Thymus (tissue), 14 donors: ENCODE data around the gene ASIC3. TPM values are rescaled to one million over a fixed set of nuclear protein-coding genes. Genes with fewer than 3 reads are reported as not detected.

Experiments used
- DNase-seq, 9 donors: peaks; one replicate each; pipeline ENCODE4 v3.0.0-alpha.2; 2013; ENCODE audit warnings: low spot score in 9 of 9, low read depth in 6 of 9, missing footprints in 1 of 9
- H3K27ac ChIP-seq, 2 donors: one replicate each; pipeline ENCODE4 v1.5.1; 2013; ENCODE audit warnings: control low read depth in 1 of 2, low read depth in 1 of 2, low read length in 1 of 2, mild to moderate bottlenecking in 1 of 2, moderate library complexity in 1 of 2
- H3K27me3 ChIP-seq, 2 donors: one replicate each; pipeline ENCODE4 v1.5.1; 2013; ENCODE audit warnings: low read length in 1 of 2; ENCODE audit not compliant: control insufficient read depth in 2 of 2, insufficient read depth in 1 of 2
- H3K36me3 ChIP-seq, 2 donors: one replicate each; pipeline ENCODE4 v1.5.1; 2013; ENCODE audit warnings: low read length in 1 of 2, mild to moderate bottlenecking in 1 of 2, moderate library complexity in 1 of 2; ENCODE audit not compliant: control insufficient read depth in 2 of 2, insufficient read depth in 2 of 2
- H3K4me1 ChIP-seq, 2 donors: one replicate each; pipeline ENCODE4 v1.5.1; 2013; ENCODE audit warnings: low read length in 2 of 2; ENCODE audit not compliant: control insufficient read depth in 2 of 2, insufficient read depth in 2 of 2
- H3K4me3 ChIP-seq, 2 donors: one replicate each; pipeline ENCODE4 v1.5.1; 2013; ENCODE audit warnings: low read length in 2 of 2, control low read depth in 1 of 2, mild to moderate bottlenecking in 1 of 2
- H3K9me3 ChIP-seq, 2 donors: one replicate each; pipeline ENCODE4 v1.5.1; 2013; ENCODE audit warnings: low read length in 1 of 2, mild to moderate bottlenecking in 1 of 2; ENCODE audit not compliant: control insufficient read depth in 2 of 2, insufficient read depth in 1 of 2
- WGBS: extraction: QIAGEN DNeasy Blood & Tissue Kit; methylation state at CpG from one replicate; pipeline ENCODE4 v1.1.7; 2013; 5-methylcytosine and 5-hydroxymethylcytosine counted together
- long read RNA-seq, 10 donors: transcript quantifications; one replicate each; lab custom pipeline, GENCODE V29; 2026
- polyA plus RNA-seq: library from polyadenylated mRNA; stranded (reverse); fragments of 200-250 nt; gene quantifications from one replicate; pipeline ENCODE4 v1.2.3, GENCODE V29; 2013
- total RNA-seq: library from RNA; stranded (reverse); fragments of 120-200 nt; gene quantifications from one replicate; pipeline ENCODE4 v1.2.4, GENCODE V29; 2013
- donor health status: healthy.

ASIC3 gene
- total RNA-seq (0.14 TPM), polyA plus RNA-seq (10.6 TPM)
- long read RNA-seq, donor 1: 0 reads
- long read RNA-seq, donor 2: 0 reads
- long read RNA-seq, donor 3: 0 reads
- long read RNA-seq, donor 4: 0 reads
- long read RNA-seq, donor 5: 0 reads
- long read RNA-seq, donor 6: 0 reads
- long read RNA-seq, donor 7: 0 reads
- long read RNA-seq, donor 8: 0 reads
- long read RNA-seq, donor 9: 0 reads
- long read RNA-seq, donor 10: 0 reads

DNA sequence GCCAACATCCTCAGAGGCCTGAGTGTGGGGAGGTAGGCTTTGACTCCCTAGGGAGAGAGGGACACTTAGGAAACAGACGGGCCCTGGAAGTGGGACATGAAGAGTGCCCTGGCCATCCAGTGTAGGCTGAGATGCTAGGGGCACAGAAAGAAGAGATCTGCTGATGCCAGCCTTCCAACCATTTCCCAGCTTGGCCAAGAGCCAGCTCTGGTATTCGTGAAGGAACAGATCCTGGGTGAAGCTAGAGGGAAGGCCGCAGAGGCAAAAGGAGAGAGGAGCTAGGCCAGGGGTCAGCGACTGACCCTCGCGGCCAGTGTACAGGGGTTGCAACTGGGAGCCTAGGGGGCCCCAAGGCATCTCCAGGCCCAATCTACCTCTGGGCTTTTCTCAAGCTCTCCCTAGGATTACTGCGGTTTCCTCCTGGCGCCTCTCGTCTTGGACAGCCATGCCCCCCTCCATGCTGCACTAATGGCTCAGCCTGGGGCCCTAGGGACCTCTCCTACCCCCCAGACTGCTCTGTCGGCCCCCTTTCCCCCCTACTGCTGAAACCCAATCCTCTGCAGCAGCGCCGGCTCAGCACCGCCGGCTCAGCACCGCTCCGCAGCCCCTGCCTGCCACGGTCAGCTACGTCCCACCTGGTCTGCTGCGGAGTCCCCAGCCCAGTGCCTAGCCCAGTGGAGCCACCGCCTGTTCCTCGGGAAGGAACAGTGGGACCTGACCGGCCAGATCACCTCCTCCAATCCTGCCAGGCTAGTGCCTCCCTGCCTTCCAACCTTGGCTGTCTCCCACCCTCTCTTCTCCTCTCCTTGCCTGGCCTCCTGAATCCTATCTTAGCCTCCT is at the start of gene ASIC3:
ASIC3 (plus strand) TSS at position 556 of the 840 bp plus-strand sequence. CDS start 355 bp downstream, outside the sequence.
- H3K9me3 ChIP-seq: no peaks in the 10 kb centered on the region
- no peak within 1 kb of the TSS for H3K27ac ChIP-seq
- H3K36me3 ChIP-seq: peaks cover 4 to 30% of the 10 kb centered on the region in 2 donors
- WGBS: 92% methylated on average over 22 of the region's 22 CpGs
- peaks cover 4 to 9% of the 10 kb centered on the region in 2 donors for H3K4me1 ChIP-seq
- DNase-seq: no peak
- peaks cover 7 to 30% of the 10 kb centered on the region in 2 donors for H3K27me3 ChIP-seq
- no peak within 1 kb of the TSS for H3K4me3 ChIP-seq

DNA sequence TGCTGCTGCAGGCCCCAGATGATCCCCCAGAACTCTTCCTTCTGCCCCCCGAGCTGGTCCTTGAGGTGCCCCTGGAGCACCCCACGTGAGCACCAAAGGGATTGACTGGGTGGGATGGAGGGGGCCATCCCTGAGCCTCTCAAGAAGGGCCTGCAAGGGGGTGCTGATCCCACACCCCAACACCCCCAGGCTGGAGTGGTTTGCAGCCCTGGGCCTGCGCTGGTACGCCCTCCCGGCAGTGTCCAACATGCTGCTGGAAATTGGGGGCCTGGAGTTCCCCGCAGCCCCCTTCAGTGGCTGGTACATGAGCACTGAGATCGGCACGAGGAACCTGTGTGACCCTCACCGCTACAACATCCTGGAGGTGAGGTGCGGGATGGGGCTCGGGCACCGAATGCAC is 49.3 kb upstream of the ASIC3 start:
- WGBS: 98% methylated on average over 12 of the region's 12 CpGs
- Histone ChIP-seq H3K9me3 (no peaks in the 10 kb centered on the region), H3K4me1 (peaks cover 8 to 28% of the 10 kb centered on the region in 2 donors), H3K4me3 (no peak overlapping the region), H3K36me3 (no peaks in the 10 kb centered on the region), H3K27ac (no peak overlapping the region), H3K27me3 (peaks cover 0 to 36% of the 10 kb centered on the region in 2 donors)
- no peak for DNase-seq

DNA sequence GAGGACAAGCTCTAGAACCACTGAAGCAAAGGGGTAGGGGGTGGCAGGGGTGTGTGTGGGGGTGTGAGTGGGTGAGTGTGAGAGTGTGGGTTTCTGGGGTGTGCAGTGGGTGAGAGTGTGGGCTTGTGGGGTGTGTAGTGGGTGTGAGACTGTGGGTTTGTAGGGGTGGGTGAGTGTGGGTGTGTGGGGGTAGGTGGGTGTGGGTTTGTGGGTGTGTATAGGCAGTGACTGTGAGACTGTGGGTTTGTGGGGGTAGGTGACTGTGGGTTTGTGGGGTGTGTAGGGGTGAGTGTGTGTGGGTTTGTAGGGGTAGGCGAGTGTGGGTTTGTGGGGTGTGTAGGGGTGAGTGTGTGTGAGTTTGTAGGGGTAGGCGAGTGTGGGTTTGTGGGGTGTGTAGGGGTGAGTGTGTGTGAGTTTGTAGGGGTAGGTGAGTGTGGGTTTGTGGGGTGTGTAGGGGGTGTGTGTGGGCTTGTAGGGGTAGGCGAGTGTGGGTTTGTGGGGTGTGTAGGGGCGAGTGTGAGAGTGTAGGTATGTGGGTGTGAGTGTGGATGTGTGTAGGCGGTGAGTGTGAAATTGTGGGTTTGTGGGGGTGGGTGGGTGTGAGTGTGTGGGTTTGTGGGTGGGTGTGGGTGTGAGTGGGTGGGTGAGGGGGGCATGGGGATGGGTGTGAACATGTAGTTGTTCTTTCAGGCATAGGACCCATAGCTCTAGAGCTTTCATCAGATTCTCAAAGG is 48.7 kb upstream of the ASIC3 start:
- DNase-seq: no peak
- Histone ChIP-seq H3K36me3 (no peaks in the 10 kb centered on the region), H3K4me1 (peaks cover 8 to 22% of the 10 kb centered on the region in 2 donors), H3K4me3 (no peak overlapping the region), H3K9me3 (no peaks in the 10 kb centered on the region), H3K27me3 (peaks cover 0 to 31% of the 10 kb centered on the region in 2 donors), H3K27ac (no peak overlapping the region)
- 81% methylated on average over 5 of the region's 5 CpGs for WGBS

DNA sequence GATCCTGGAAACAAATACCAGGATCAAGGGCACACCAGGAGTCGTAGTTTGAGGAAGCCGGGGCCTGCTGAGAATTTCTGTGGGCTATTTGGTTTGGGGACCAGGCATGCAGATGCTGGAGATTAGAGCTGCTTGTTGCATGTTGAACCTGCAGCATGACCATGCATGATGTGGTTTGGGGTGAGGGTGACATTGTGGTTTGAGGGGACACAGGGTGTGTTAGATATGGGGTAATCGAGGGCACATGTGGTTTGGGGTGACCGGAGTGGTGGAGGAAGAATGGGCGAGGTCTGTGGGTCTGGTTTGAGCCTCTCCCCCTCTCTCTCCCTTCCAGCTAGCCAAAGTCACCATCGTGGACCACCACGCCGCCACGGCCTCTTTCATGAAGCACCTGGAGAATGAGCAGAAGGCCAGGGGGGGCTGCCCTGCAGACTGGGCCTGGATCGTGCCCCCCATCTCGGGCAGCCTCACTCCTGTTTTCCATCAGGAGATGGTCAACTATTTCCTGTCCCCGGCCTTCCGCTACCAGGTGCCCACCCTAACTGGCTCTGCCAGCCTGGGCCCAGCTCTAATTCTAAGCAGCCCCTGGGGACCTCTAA is 47.3 kb upstream of the ASIC3 start:
- no peak overlapping the region for H3K27ac ChIP-seq
- no peak for DNase-seq
- peaks cover 8 to 17% of the 10 kb centered on the region in 2 donors for H3K4me1 ChIP-seq
- peaks cover 0 to 25% of the 10 kb centered on the region in 2 donors for H3K27me3 ChIP-seq
- 82% methylated on average over 13 of the region's 13 CpGs for WGBS
- H3K4me3 ChIP-seq: no peak overlapping the region
- H3K9me3 ChIP-seq: no peaks in the 10 kb centered on the region
- no peaks in the 10 kb centered on the region for H3K36me3 ChIP-seq

DNA sequence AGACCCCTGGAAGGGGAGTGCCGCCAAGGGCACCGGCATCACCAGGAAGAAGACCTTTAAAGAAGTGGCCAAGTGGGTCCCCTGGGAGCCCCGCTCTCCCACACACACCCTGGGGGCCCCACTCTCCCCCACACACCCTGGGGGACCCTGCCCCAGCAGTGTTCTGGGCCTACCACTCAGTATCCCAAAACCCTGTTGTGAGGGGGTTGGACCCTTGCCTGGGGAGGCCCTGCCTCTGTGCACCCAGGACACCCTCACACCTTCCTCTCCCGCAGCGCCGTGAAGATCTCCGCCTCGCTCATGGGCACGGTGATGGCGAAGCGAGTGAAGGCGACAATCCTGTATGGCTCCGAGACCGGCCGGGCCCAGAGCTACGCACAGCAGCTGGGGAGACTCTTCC is 46.8 kb upstream of the ASIC3 start:
- Histone ChIP-seq H3K4me1 (peaks cover 8 to 13% of the 10 kb centered on the region in 2 donors), H3K9me3 (no peaks in the 10 kb centered on the region), H3K27ac (no peak overlapping the region), H3K27me3 (peaks cover 0 to 24% of the 10 kb centered on the region in 2 donors), H3K4me3 (no peak overlapping the region), H3K36me3 (no peaks in the 10 kb centered on the region)
- 99% methylated on average over 16 of the region's 16 CpGs for WGBS
- no peak for DNase-seq

DNA sequence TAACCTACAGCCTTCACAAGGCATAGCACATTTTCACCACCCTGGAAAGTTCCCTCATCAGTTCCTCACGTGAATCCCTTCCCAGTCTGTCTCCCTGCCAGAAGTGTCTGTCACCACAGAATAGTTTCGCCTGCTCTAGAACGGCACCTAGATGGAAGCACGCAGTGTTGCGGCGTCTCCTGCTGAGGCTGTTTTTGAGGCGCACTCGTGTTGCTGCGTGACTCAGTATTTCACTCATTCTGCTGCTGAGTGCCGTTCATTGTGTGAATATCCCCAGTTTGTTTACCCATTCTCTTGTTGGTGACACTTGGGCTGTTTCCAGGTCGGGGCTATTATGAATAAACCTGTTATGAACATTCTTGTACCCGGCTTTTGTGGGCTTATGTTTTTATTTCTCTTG is 44.8 kb upstream of the ASIC3 start:
- no peak for DNase-seq
- H3K36me3 ChIP-seq: no peaks in the 10 kb centered on the region
- no peaks in the 10 kb centered on the region for H3K9me3 ChIP-seq
- peaks cover 0 to 23% of the 10 kb centered on the region in 2 donors for H3K27me3 ChIP-seq
- H3K4me3 ChIP-seq: no peak overlapping the region
- peaks cover 3 to 15% of the 10 kb centered on the region in 2 donors for H3K4me1 ChIP-seq
- no peak overlapping the region for H3K27ac ChIP-seq
- 93% methylated on average over 12 of the region's 12 CpGs for WGBS

DNA sequence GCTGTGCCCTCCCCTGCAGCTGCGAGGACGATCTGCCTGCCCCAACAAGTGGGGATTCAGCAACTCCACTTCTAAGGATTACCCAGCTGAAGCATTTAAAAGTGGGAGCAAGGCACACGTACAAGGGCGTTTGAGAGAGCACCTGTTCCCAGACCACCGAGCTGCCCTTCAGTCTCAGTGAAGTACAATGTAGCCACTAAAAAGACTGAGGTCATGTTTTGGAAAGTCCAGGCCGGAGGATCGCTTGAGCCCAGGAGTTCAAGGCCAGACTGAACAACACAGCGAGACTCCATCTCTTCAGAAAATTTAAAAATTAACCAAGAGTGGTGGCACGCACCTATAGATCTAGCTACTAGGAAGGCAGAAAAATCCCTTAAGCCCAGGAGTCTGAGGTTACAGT is 42.8 kb upstream of the ASIC3 start:
- Histone ChIP-seq H3K9me3 (peaks cover 0 to 4% of the 10 kb centered on the region in 2 donors), H3K4me1 (peaks cover 3 to 30% of the 10 kb centered on the region in 2 donors), H3K27me3 (peaks cover 4 to 39% of the 10 kb centered on the region in 2 donors), H3K4me3 (no peak overlapping the region), H3K36me3 (no peaks in the 10 kb centered on the region), H3K27ac (no peak overlapping the region)
- 82% methylated on average over 9 of the region's 9 CpGs for WGBS
- DNase-seq: no peak

DNA sequence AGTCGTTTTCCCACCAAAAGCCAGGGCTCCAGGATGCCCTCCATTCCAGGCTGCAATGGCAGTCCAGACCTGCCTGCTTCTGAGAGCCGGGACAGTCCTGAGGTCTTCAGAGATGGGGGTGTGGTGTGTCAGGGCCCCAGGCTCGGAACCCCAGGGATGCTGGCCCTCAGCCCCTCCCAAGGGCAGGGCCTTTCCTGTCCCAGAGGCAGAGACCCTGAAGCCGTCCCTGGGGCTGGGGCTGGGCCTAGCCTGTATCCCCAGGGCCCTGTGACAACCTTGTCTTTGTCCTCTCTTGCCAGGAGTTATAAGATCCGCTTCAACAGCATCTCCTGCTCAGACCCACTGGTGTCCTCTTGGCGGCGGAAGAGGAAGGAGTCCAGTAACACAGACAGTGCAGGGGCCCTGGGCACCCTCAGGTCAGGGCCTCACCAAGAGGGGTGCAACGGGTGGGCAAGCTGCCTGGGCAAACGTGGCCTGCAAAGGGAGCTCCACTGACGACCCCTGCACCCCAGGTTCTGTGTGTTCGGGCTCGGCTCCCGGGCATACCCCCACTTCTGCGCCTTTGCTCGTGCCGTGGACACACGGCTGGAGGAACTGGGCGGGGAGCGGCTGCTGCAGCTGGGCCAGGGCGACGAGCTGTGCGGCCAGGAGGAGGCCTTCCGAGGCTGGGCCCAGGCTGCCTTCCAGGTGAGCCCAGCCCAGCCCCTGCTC is 41.6 kb upstream of the ASIC3 start:
- Histone ChIP-seq H3K4me1 (peaks cover 3 to 35% of the 10 kb centered on the region in 2 donors), H3K4me3 (no peak overlapping the region), H3K27me3 (peaks cover 4 to 50% of the 10 kb centered on the region in 2 donors), H3K36me3 (no peaks in the 10 kb centered on the region), H3K9me3 (peaks cover 0 to 4% of the 10 kb centered on the region in 2 donors), H3K27ac (no peak overlapping the region)
- DNase-seq: no peak
- 92% methylated on average over 23 of the region's 23 CpGs for WGBS
